AG09309 (cell line): Measurements from ENCODE around the gene VWA5B2.

Source experiments
- DNase-seq: peaks from one replicate; pipeline ENCODE4 v3.0.0-alpha.2; 2010; ENCODE audit warnings: low read depth
- H3K4me3 ChIP-seq: 2 replicates; pipeline ENCODE4 v1.5.1; 2011; ENCODE audit warnings: mild to moderate bottlenecking, low read depth, low read length, moderate library complexity; ENCODE audit not compliant: control insufficient read depth
- TF ChIP-seq, protein P1 (sequence below): IDR thresholded peaks from 2 replicates; pipeline ENCODE4 v1.5.1; 2011; ENCODE audit warnings: mild to moderate bottlenecking, low read depth, low read length, inconsistent platforms; ENCODE audit not compliant: insufficient read depth, control insufficient read depth; ENCODE audit errors: missing control alignments

VWA5B2 gene

DNA sequence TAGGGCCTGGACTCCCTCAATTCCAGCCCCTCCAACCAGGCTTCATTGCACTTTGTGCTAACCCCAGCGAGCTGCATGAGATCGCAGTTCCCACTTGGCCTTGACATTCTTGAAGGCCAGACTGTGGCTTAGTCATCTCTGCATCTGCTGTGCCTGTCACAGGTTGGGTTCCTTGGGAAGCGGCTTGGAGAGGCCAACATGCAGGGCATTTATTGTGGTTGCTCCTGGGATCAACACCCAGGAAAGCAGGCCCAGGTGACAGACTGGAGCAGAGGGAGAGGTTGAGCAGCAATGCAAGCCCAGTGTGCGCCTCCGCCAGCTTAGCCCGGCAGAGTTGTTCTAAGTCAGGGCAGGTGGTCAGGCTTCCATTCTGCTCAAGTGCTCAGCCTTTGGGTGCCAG lies 32.8 kb upstream of the VWA5B2 start:
- no peak overlapping the region for H3K4me3 ChIP-seq
- DNase-seq: no peak
- TF ChIP-seq, protein P1, sequence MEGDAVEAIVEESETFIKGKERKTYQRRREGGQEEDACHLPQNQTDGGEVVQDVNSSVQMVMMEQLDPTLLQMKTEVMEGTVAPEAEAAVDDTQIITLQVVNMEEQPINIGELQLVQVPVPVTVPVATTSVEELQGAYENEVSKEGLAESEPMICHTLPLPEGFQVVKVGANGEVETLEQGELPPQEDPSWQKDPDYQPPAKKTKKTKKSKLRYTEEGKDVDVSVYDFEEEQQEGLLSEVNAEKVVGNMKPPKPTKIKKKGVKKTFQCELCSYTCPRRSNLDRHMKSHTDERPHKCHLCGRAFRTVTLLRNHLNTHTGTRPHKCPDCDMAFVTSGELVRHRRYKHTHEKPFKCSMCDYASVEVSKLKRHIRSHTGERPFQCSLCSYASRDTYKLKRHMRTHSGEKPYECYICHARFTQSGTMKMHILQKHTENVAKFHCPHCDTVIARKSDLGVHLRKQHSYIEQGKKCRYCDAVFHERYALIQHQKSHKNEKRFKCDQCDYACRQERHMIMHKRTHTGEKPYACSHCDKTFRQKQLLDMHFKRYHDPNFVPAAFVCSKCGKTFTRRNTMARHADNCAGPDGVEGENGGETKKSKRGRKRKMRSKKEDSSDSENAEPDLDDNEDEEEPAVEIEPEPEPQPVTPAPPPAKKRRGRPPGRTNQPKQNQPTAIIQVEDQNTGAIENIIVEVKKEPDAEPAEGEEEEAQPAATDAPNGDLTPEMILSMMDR: no peak

DNA sequence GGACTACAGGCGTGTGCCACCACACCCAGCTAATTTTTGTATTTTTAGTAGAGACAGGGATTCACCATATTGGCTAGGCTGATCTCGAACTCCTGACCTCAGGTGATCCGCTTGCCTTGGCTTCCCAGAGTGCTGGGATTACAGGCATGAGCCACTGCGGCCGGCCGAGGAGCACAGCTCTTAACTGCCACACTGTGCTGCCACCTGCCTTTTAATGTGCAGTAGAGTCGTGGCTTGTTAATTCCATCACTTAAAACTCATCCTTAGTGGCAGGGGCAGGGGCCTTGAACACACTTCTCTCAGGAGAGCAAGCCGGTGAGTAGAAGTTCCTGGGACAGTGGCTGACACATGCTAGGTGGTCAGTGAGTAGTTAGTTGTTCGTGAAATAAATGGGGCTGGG lies 30.9 kb upstream of the VWA5B2 start:
- TF ChIP-seq, protein P1: no peak
- H3K4me3 ChIP-seq: no peak overlapping the region
- no peak for DNase-seq

DNA sequence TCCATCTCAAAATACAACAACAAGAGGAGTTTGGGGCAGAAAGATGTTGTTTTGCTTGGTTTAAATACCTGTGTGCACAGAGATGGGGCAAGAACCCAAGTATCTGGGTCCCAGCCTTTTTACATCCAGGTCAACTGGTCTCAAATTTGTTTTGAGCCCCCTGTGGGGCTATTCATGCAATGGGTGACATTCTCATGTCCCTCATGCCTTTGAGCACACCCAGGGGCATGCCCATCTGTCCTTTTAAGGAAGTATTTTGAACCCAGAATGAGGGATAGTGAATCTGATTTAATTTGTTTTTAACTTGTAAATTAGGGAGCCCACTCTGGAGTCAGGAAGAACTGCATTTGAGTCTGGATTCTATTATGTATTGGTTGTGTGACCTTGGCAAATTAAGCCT lies 28.6 kb upstream of the VWA5B2 start:
- TF ChIP-seq, protein P1: no peak
- H3K4me3 ChIP-seq: no peak overlapping the region
- no peak for DNase-seq

GRCh38 chr3:184203526-184203925 lies 25.9 kb upstream of the VWA5B2 start:
- TF ChIP-seq, protein P1: no peak
- no peak overlapping the region for H3K4me3 ChIP-seq
- DNase-seq: no peak

DNA sequence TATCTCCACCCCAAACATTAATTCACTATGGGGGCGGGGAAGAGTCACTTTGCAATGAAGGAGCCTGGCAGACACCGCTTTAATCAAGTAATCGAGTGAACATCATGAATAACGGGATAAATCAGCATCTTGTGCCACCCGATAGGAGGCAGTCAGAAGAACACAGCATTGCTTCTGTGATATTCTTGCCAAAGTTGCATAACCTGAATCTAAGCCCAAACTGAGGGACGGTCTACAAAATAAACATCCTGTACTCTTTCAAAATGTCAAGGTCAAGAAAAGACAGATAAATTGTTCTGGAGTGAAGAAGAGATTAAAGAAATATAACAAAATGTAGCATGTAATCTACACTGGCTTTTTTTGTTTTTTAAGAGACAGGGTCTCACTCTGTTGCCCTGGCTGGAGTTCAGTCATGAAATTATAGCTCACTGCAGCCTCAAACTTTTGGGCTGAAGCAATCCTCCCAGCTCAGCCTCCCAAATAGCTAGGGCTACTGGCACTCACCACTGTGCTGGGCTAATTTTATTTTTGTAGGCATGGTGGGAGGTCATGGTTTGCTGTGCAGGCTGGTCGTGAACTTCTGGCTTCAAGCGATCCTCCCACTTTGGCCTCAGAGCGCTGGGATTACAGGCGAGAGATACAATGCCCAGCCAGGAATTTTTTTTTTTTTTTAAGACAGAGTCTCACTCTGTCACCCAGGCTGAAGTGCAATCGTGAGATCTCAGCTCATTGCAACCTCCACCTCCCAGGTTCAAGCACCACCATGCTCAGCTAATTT lies 20.1 kb upstream of the VWA5B2 start:
- no peak overlapping the region for H3K4me3 ChIP-seq
- DNase-seq: no peak
- TF ChIP-seq, protein P1: no peak

GRCh38 chr3:184211297-184211696 lies 18.1 kb upstream of the VWA5B2 start:
- DNase-seq: no peak
- H3K4me3 ChIP-seq: no peak overlapping the region
- TF ChIP-seq, protein P1: no peak
